ENCODE data around the gene ZFP36. TPM values are rescaled to one million over a fixed set of nuclear protein-coding genes. Genes with fewer than 3 reads are reported as not detected.
"Not testable (repeated sequence)": the region's sequence is repeated elsewhere in the genome, so short reads cannot be mapped to it uniquely, and the experiment has no call there.

The ZFP36 gene
- total RNA-seq, 2 donors from 2014 or later, result 16.1 to 23.4 TPM

- no peak overlapping the region for H3K4me3 ChIP-seq (ENCODE audit: low read length)
- Mint-ChIP-seq H3K4me1 (no peaks in the 10 kb centered on the region), H3K36me3 (ENCODE audit: low read depth) (peaks cover 82% of the 10 kb centered on the region), H3K9me3 (no peaks in the 10 kb centered on the region), H3K27me3 (ENCODE audit: insufficient read depth) (no peaks in the 10 kb centered on the region), H3K4me3 (no peak overlapping the region), H3K27ac (no peak overlapping the region)
- no peak for DNase-seq
- H3K9ac ChIP-seq (ENCODE audit: extremely low read depth, low read length, poor library complexity, severe bottlenecking), result no peak overlapping the region
- H3K27ac ChIP-seq (ENCODE audit: low read depth, low read length), result no peak overlapping the region
- 97 to 100% methylated on average over 2 of the region's 2 CpGs for WGBS, 2 experiments (ENCODE audit: insufficient coverage in 1 of 2, insufficient read length in 1 of 2)
- H3K36me3 ChIP-seq (ENCODE audit: control insufficient read depth, insufficient read depth, low read length), result peaks cover 82% of the 10 kb centered on the region
- H3K27me3 ChIP-seq (ENCODE audit: control insufficient read depth, insufficient read depth, low read length, poor library complexity, severe bottlenecking), result no peaks in the 10 kb centered on the region
- no peak for TF ChIP-seq CTCF (conservative IDR thresholded peaks at IDR 0.05)
- H3K4me1 ChIP-seq (ENCODE audit: control insufficient read depth, insufficient read depth, low read length), result no peaks in the 10 kb centered on the region
- H3K9me3 ChIP-seq (ENCODE audit: control insufficient read depth, low read length), result no peaks in the 10 kb centered on the region
Observed at GRCh38 chr19:39372941-39373340, 33.7 kb upstream of the ZFP36 start.

- no peak overlapping the region for H3K4me3 Mint-ChIP-seq
- no peak overlapping the region for H3K27ac Mint-ChIP-seq
- no peak for DNase-seq
- Histone ChIP-seq H3K27ac (ENCODE audit: low read depth, low read length) (no peak overlapping the region), H3K27me3 (ENCODE audit: control insufficient read depth, insufficient read depth, low read length, poor library complexity, severe bottlenecking) (no peaks in the 10 kb centered on the region), H3K4me3 (ENCODE audit: low read length) (no peak overlapping the region), H3K36me3 (ENCODE audit: control insufficient read depth, insufficient read depth, low read length) (peaks cover 82% of the 10 kb centered on the region), H3K4me1 (ENCODE audit: control insufficient read depth, insufficient read depth, low read length) (no peaks in the 10 kb centered on the region), H3K9me3 (ENCODE audit: control insufficient read depth, low read length) (no peaks in the 10 kb centered on the region), H3K9ac (ENCODE audit: extremely low read depth, low read length, poor library complexity, severe bottlenecking) (no peak overlapping the region)
- H3K9me3 Mint-ChIP-seq, result no peaks in the 10 kb centered on the region
- H3K36me3 Mint-ChIP-seq (ENCODE audit: low read depth), result peaks cover 81% of the 10 kb centered on the region
- H3K27me3 Mint-ChIP-seq (ENCODE audit: insufficient read depth), result no peaks in the 10 kb centered on the region
- no peak for TF ChIP-seq CTCF (conservative IDR thresholded peaks at IDR 0.05)
- no peaks in the 10 kb centered on the region for H3K4me1 Mint-ChIP-seq
Observed at GRCh38 chr19:39375929-39376328, 30.7 kb upstream of the ZFP36 start.

- H3K9ac ChIP-seq (ENCODE audit: extremely low read depth, low read length, poor library complexity, severe bottlenecking), result no peak overlapping the region
- TF ChIP-seq CTCF (conservative IDR thresholded peaks at IDR 0.05), result no peak
- no peaks in the 10 kb centered on the region for H3K27me3 ChIP-seq (ENCODE audit: control insufficient read depth, insufficient read depth, low read length, poor library complexity, severe bottlenecking)
- H3K4me1 ChIP-seq (ENCODE audit: control insufficient read depth, insufficient read depth, low read length), result no peaks in the 10 kb centered on the region
- DNase-seq, result no peak
- peaks cover 82% of the 10 kb centered on the region for H3K36me3 Mint-ChIP-seq (ENCODE audit: low read depth)
- H3K4me3 Mint-ChIP-seq, result no peak overlapping the region
- no peak overlapping the region for H3K4me3 ChIP-seq (ENCODE audit: low read length)
- no peaks in the 10 kb centered on the region for H3K9me3 ChIP-seq (ENCODE audit: control insufficient read depth, low read length)
- H3K27ac Mint-ChIP-seq, result no peak overlapping the region
- H3K27ac ChIP-seq (ENCODE audit: low read depth, low read length), result no peak overlapping the region
- H3K9me3 Mint-ChIP-seq, result no peaks in the 10 kb centered on the region
- peaks cover 84% of the 10 kb centered on the region for H3K36me3 ChIP-seq (ENCODE audit: control insufficient read depth, insufficient read depth, low read length)
- WGBS, 2 experiments (ENCODE audit: insufficient coverage in 1 of 2, insufficient read length in 1 of 2), result 94 to 96% methylated on average over 15 to 18 of the region's 18 CpGs
- no peaks in the 10 kb centered on the region for H3K4me1 Mint-ChIP-seq
- no peaks in the 10 kb centered on the region for H3K27me3 Mint-ChIP-seq (ENCODE audit: insufficient read depth)
Observed at GRCh38 chr19:39377373-39378362, 29.0 kb upstream of the ZFP36 start.

GRCh38 chr19:39379366-39379765 lies 27.3 kb upstream of the ZFP36 start:
- H3K27ac ChIP-seq (ENCODE audit: low read depth, low read length); H3K9me3 Mint-ChIP-seq; H3K9me3 ChIP-seq (ENCODE audit: control insufficient read depth, low read length); DNase-seq; H3K4me1 ChIP-seq (ENCODE audit: control insufficient read depth, insufficient read depth, low read length); H3K27me3 Mint-ChIP-seq (ENCODE audit: insufficient read depth); H3K4me3 Mint-ChIP-seq; H3K4me3 ChIP-seq (ENCODE audit: low read length); H3K4me1 Mint-ChIP-seq; H3K9ac ChIP-seq (ENCODE audit: extremely low read depth, low read length, poor library complexity, severe bottlenecking); H3K27ac Mint-ChIP-seq; H3K27me3 ChIP-seq (ENCODE audit: control insufficient read depth, insufficient read depth, low read length, poor library complexity, severe bottlenecking): not testable (repeated sequence)
- peaks cover 85% of the 10 kb centered on the region for H3K36me3 ChIP-seq (ENCODE audit: control insufficient read depth, insufficient read depth, low read length)
- 93% methylated on average over 4 of the region's 4 CpGs; no CpG with 5 or more reads in 1 of the 2 experiments for WGBS, 2 experiments (ENCODE audit: insufficient coverage in 1 of 2, insufficient read length in 1 of 2)
- H3K36me3 Mint-ChIP-seq (ENCODE audit: low read depth), result peaks cover 85% of the 10 kb centered on the region

All from endodermal cell (in vitro differentiated cells).